Activated CD4-positive, alpha-beta memory T cell treated with anti-CD3 and anti-CD28 coated beads, Interleukin-2, amount 10 ng/mL, durations not matched to agents 7 days and 5 days (primary cell): ENCODE measurements around the gene ZNF827. TPM values are rescaled to one million over a fixed set of nuclear protein-coding genes. Genes with fewer than 3 reads are reported as not detected.
A peak's percentile ranks its signal among the peaks of the same experiment; 100 is the strongest.

ENCODE experiments used
- CTCF ChIA-PET: fragments of 350-600 bp; sonication (Branson Sonifier 250); formaldehyde crosslinking; loops from one replicate; lab custom pipeline; 2021; ENCODE audit warnings: antibody characterized with exemption, inconsistent platforms; lab: Charles Lee
- POLR2A ChIA-PET: fragments of 350-600 bp; sonication (Branson Sonifier 250); formaldehyde crosslinking; loops from one replicate; lab custom pipeline; 2021; ENCODE audit warnings: antibody characterized with exemption; lab: Charles Lee
- DNase-seq: peaks from one replicate; pipeline ENCODE4 v3.0.0-alpha.2; 2020
- H3K27ac Mint-ChIP-seq: one replicate; pipeline ENCODE4 v1.8.0; 2021; ENCODE audit warnings: mild to moderate bottlenecking, mixed read lengths
- H3K27me3 Mint-ChIP-seq: one replicate; pipeline ENCODE4 v1.8.0; 2021; ENCODE audit warnings: mixed read lengths
- H3K36me3 Mint-ChIP-seq: one replicate; pipeline ENCODE4 v1.8.0; 2021; ENCODE audit warnings: low read depth, mixed read lengths
- H3K4me1 Mint-ChIP-seq: one replicate; pipeline ENCODE4 v1.8.0; 2021; ENCODE audit warnings: mixed read lengths
- H3K4me3 Mint-ChIP-seq: one replicate; pipeline ENCODE4 v1.8.0; 2021; ENCODE audit warnings: mild to moderate bottlenecking, mixed read lengths
- H3K9me3 Mint-ChIP-seq: one replicate; pipeline ENCODE4 v1.8.0; 2021; ENCODE audit warnings: mixed read lengths
- total RNA-seq, 2 experiments: library from RNA; stranded (reverse); gene quantifications; one replicate each; pipeline ENCODE4 v1.2.3, GENCODE V29; 2021

Gene ZNF827
- total RNA-seq, 2 experiments from 2014 or later = 7.9 to 10.3 TPM

DNA sequence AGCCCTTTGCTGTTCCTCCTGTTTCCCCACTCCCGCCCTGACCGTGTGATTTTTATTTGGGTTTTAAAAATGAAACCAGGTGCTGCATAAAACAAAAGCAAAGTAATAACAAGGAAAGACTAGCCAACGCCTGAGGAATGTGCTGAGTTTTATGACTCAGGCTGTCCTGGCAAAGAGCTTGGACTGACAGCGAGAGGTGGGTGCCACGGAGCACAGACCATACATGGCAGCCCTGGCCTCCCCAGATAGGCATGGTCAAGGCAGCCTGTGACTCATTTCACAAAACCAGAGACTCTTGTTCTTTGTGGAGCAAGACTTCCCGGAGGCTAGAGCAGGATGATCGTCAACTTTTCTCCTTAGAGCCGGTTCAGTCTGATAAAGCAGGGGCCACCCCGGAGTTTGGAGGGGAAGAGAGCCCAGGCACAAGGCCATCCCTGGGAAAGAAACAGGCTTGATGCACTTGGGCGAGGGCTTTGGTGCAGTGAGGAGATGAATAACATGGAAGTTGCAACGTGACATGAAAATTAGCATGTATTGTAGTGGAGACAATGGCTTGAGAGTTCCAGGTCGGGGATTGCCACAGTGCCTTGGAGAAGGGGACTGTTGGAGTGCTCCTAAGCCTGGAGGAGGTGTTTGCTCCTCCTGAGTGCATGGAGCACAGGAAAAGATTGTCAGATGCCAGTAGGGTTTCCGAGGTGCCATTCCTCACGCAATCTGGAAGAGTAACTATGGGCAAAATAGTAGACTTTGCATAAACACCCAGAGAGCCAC lies 203.9 kb downstream of the ZNF827 start:
- Mint-ChIP-seq H3K4me1 (peaks cover 27% of the 10 kb centered on the region), H3K9me3 (no peaks in the 10 kb centered on the region), H3K27me3 (peaks cover 6% of the 10 kb centered on the region), H3K36me3 (no peaks in the 10 kb centered on the region), H3K27ac (no peak overlapping the region), H3K4me3 (no peak overlapping the region)
- DNase-seq = no peak
- CTCF ChIA-PET = no interaction called here
- POLR2A ChIA-PET = no interaction called here

DNA sequence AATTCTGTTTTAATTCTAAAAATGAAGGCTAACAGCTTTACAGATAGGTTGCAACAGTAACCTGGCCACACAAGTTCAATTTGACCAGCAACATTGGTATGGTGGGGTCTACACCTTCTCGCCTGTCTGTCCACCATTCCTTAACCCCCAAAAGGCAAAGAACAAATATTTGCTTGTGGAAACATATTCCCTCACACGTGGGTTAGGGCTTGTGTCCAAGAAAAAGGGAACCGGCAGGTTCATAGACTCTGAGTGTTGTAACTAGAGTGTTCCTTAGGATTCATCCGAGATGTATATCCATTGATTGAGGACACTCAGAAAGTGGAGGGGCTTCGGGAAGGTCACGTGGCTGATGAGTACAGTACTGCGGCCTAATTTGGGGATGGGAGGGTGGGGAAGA lies 204.6 kb downstream of the ZNF827 start:
- ChIA-PET POLR2A (no interaction called here), CTCF (no interaction called here)
- Mint-ChIP-seq H3K36me3 (no peaks in the 10 kb centered on the region), H3K27ac (peak overlapping the region; percentile 6), H3K4me3 (peak overlapping the region; percentile 17), H3K9me3 (no peaks in the 10 kb centered on the region), H3K4me1 (peaks cover 27% of the 10 kb centered on the region), H3K27me3 (peaks cover 10% of the 10 kb centered on the region)
- no peak for DNase-seq

DNA sequence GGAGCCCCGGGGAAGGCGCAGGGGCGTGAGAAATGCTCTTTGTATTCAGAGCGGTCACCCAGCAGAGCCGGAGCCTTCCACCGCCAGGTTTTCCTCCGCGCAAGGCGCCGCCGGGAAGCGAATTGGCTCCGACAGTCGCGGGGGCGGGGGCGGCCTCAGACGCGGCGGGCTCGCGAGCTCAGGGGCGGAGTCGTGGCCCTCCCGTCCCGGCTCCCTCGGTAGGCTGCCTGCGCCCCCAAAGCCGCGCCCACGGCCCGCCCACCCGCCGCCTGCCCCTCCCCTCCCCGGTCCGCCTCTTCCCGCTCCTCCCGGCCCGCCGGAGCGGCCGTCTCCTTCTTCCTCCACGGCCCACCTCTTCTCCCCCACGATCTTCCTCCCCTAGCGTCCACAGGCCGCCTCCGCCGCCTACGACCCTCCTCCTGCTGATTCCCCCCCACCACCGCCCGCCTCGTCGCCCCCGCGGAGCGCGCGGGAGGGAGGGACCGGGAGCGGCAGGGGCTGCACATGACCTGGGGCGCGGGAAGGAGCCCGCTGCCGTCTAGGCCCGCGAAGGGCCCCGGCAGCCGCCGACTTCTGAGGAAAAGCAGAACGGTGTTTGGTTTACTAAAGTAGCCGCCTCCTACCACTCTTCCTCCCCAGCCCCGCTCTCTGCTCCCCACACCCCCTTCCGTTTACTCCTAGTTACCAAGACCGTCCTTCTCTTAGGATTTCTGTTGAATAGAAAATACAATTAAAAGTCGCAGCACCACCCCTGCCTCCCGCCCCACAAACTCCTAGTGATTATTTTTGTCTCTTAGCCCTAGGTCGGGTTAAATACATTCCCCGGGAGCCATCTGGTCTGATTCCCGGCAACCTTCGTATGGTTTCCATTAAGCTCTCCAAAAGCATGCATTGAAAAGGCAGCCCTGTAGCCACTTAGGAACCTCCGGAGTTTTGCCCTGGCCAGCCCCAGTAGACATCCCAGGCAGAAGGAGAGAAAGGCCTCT lies 205.4 kb downstream of the ZNF827 start:
- Mint-ChIP-seq H3K27me3 (peaks cover 10% of the 10 kb centered on the region), H3K36me3 (no peaks in the 10 kb centered on the region), H3K4me3 (peak overlapping the region; percentile 70), H3K9me3 (no peaks in the 10 kb centered on the region), H3K27ac (peak overlapping the region; percentile 35), H3K4me1 (peaks cover 27% of the 10 kb centered on the region)
- ChIA-PET POLR2A (no interaction called here), CTCF (no interaction called here)
- peak; percentile 85 for DNase-seq

DNA sequence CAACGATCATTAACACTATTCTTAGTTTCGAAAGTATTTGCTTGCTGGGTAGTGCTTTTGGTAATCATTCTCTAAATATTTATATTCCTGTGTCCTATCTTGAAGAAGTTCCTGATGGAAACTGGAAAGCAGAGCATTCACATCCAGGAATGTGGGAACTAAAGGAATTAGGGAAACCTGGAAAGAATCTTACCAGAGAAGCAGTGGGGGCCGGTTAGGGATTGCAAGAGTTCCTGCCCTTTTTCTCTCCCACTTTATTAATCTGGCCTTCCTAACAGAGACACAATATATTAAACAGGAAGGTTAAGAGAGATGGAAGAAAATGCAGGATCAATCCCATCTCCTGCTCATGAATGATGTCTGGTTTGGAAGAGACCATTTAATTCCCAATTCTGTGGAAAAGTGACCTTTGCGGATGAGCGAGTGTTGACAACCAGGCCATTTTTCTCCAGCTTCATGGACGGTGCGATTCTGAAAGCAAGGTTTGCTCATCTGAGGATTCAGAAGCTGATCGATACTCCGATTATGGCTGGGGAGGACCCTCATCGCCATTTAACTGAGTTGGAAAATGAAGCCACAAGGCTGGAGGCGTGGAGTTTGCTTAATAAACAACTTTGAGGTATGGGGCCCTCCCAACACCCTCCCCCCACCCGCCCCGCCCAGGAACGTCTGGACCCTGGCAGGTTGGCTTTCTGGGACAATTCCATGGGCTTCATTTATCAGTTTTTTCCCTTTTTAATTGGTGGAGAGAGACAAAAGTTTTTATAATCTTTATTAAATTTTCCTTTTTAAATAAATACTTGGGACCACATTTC lies 206.4 kb downstream of the ZNF827 start:
- H3K27me3 Mint-ChIP-seq = peaks cover 10% of the 10 kb centered on the region
- H3K4me1 Mint-ChIP-seq = peaks cover 27% of the 10 kb centered on the region
- H3K4me3 Mint-ChIP-seq = peak overlapping the region; percentile 70
- ChIA-PET POLR2A (no interaction called here), CTCF (no interaction called here)
- no peaks in the 10 kb centered on the region for H3K36me3 Mint-ChIP-seq
- no peak for DNase-seq
- no peak overlapping the region for H3K27ac Mint-ChIP-seq
- H3K9me3 Mint-ChIP-seq = no peaks in the 10 kb centered on the region

DNA sequence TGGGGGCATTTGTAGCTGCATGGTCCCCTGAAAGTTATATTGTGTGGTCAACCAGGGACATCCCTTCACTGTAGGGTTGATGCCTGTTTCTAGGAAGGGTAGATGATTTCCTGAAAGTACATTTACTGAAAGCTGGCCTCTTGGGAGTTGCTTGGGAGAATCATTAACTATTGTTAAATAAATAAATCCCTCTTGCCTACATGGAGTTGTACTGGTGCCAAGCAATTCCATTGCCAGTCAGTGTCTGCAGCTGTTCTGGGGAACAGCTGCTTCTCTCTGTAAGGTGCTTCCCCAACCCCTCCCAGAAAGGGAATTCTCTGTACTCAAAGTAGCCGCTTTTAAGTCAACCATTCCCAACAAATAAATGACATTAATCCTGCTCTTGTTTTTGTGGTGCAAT lies 207.6 kb downstream of the ZNF827 start:
- Mint-ChIP-seq H3K36me3 (no peaks in the 10 kb centered on the region), H3K4me3 (no peak overlapping the region), H3K9me3 (no peaks in the 10 kb centered on the region), H3K27me3 (peaks cover 10% of the 10 kb centered on the region), H3K27ac (no peak overlapping the region), H3K4me1 (peaks cover 27% of the 10 kb centered on the region)
- ChIA-PET POLR2A (no interaction called here), CTCF (no interaction called here)
- DNase-seq = no peak

DNA sequence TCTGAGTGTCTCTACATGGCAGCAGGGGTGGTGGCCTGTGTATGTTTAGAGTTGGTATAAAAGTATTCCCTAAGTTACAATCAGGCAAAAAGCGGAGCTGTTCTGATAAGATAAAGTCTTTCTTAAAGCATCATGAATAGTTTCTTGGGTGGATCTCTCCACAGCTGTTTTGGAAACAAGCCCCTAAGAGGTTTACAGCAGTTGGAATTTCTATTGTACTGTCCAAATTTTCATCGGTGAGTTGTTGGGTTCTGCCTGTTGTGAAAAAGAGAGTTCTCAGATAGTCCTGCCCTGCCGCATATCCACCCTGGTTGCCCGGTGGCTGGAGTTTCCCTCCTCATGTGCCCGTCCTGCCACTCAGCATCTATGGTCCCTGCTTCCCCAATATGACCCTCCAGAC lies 208.6 kb downstream of the ZNF827 start:
- H3K36me3 Mint-ChIP-seq = no peaks in the 10 kb centered on the region
- H3K4me3 Mint-ChIP-seq = no peak overlapping the region
- ChIA-PET CTCF (no interaction called here), POLR2A (no interaction called here)
- DNase-seq = no peak
- no peak overlapping the region for H3K27ac Mint-ChIP-seq
- H3K27me3 Mint-ChIP-seq = peaks cover 10% of the 10 kb centered on the region
- no peaks in the 10 kb centered on the region for H3K9me3 Mint-ChIP-seq
- peaks cover 25% of the 10 kb centered on the region for H3K4me1 Mint-ChIP-seq

DNA sequence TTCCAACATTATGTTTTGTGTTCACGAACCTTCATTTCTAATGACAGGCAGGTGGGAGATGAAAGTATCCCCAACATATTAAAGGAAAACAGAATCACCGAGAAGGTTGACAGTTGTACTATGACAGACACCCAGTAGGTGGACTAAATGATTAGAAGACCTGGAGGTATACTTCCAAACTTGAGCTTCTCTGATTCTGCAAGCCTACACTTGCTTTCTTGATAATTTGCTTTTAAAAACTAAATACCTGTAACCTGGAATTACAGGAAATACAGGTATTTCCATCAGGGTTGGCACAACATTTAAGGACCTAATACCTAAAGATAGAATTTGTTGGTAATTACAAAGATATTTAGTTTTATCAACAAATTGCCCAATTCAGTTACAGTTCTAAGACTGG lies 215.3 kb downstream of the ZNF827 start:
- ChIA-PET POLR2A (no interaction called here), CTCF (no interaction called here)

DNA sequence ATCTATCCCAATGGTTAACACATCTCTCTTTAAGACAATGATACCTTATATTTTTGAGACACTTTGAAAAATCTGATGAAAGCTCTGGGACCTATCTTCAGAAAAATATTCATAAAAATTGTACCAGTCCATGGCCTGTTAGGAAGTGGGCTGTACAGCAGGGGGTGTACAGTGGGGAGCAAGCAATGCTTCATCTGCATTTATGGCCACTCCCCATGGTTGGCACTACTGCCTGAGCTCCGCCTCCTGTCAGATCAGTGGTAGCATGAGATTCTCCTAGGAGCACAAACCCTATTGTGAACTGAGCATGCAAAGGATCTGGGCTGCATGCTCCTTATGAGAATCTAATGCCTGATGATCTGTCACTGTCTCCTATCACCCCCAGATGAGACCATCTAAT lies 216.1 kb downstream of the ZNF827 start:
- Mint-ChIP-seq H3K27me3 (peaks cover 6% of the 10 kb centered on the region), H3K9me3 (no peaks in the 10 kb centered on the region), H3K4me1 (peaks cover 14% of the 10 kb centered on the region), H3K36me3 (no peaks in the 10 kb centered on the region), H3K27ac (no peak overlapping the region), H3K4me3 (no peak overlapping the region)
- ChIA-PET POLR2A (no interaction called here), CTCF (no interaction called here)
- DNase-seq = no peak

More for the DNA sequence above, 215.3 kb downstream of the ZNF827 start:
- DNase-seq = no peak
- no peak overlapping the region for H3K27ac Mint-ChIP-seq
- H3K4me3 Mint-ChIP-seq = no peak overlapping the region
- no peaks in the 10 kb centered on the region for H3K9me3 Mint-ChIP-seq
- H3K36me3 Mint-ChIP-seq = no peaks in the 10 kb centered on the region
- peaks cover 14% of the 10 kb centered on the region for H3K4me1 Mint-ChIP-seq
- H3K27me3 Mint-ChIP-seq = no peaks in the 10 kb centered on the region

DNA sequence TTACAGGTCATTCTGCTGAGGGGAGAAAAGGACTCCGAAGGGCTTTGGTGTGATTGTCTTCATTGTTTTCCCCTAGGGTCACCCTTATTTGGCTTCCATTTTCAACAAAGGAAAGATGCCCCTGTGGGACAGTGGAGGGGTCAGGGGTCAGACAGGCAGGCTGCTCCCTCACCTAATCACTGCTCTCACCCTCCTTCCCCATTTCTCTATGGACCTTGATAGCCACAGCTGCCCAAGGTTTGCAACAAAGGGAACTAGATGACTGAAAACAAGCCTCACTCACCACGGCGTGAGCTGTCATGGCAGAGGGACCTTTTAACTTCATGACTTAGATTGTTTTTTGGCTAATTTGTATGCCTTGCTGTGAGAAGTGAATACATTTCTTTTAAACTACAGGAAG lies 218.0 kb downstream of the ZNF827 start:
- no peak overlapping the region for H3K4me3 Mint-ChIP-seq
- no peaks in the 10 kb centered on the region for H3K36me3 Mint-ChIP-seq
- POLR2A ChIA-PET = interaction anchor here (1.5 kb wide), 1 partner anchor 218 kb away, joined by 4 read pairs; the partner anchor contains the start of gene ZNF827
- no peak overlapping the region for H3K27ac Mint-ChIP-seq
- CTCF ChIA-PET = interaction anchor here (0.6 kb wide), 1 partner anchor 225 kb away, joined by 4 read pairs; no protein-coding TSS in a partner anchor
- peaks cover 8% of the 10 kb centered on the region for H3K27me3 Mint-ChIP-seq
- H3K4me1 Mint-ChIP-seq = peaks cover 14% of the 10 kb centered on the region
- no peaks in the 10 kb centered on the region for H3K9me3 Mint-ChIP-seq
- no peak for DNase-seq

DNA sequence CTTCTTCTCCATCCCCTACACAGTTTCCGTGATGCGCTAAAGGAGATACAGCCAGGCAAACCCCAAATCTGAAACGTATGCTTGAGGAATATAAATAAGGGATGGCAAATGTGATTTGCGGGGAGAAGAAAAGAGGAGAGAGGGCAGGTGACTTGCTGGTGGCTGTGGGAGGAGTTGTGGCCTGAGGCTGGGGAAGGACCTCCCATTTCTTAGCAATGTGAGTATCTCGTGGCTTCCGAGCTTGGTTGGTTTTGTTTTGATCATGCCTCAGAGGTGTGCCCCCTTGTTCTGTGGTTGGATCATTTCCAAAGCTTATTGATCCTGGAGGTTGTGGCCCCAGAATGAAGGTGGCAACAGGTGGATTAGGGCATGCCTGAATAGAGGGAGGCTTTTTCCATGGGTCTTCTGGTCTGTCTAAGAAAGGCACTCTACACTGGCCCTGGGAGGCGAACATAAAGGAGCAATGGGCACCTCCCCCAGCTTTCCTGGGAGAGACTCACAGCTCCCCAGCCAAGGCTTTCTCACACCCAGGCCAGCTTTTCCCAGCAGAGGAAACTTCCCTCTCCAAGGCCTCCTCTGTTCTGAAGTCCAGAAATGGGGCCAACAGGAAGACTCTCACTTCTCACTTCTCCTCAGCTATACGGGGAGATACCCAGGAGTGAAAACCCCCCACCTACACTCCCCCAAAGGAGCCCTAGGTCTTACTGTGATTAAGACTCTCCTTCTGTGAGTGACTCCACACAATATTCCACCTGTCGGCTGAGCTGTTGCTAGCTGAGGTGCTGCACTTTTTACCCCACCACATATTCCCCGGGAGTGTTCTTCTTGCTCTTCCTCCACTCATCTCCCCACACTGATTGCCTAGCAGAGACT lies 218.6 kb downstream of the ZNF827 start:
- CTCF ChIA-PET = no interaction called here

DNA sequence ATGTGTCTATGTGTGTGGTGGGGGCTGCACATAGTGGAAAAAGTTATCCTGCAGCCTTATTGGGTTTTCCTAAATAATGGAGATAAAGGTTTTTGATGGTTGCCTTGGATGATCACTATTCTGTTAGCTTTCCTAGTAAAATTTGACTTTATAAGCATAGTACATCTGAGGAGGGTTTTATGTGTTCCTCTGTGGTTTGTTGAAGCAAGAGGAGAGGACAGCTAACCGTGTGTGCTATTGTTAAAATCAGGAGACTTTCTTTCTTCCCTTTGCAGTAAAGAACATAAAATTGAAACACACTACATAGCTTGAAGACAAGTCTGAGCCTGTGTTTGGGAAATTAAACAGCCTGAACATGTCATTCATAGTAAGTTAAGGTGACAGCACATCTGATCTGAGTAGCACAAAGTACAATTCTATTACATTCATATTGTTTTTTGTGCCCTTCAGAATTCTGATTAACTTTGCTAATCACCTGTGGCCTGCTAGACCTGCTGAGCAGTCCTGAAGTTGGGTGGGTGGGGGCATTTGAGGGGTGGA lies 221.9 kb downstream of the ZNF827 start:
- no peaks in the 10 kb centered on the region for H3K36me3 Mint-ChIP-seq
- no peak for DNase-seq
- no peak overlapping the region for H3K27ac Mint-ChIP-seq
- no peak overlapping the region for H3K4me3 Mint-ChIP-seq
- POLR2A ChIA-PET = no interaction called here
- CTCF ChIA-PET = interaction anchor here (0.6 kb wide), 1 partner anchor 1636 kb away, joined by 3 read pairs; no protein-coding TSS in a partner anchor
- H3K9me3 Mint-ChIP-seq = no peaks in the 10 kb centered on the region
- H3K27me3 Mint-ChIP-seq = peaks cover 8% of the 10 kb centered on the region
- peaks cover 14% of the 10 kb centered on the region for H3K4me1 Mint-ChIP-seq

More for the DNA sequence above, 218.6 kb downstream of the ZNF827 start:
- POLR2A ChIA-PET = interaction anchor here (1.5 kb wide), 1 partner anchor 219 kb away, joined by 4 read pairs; the partner anchor contains the start of gene ZNF827
- Mint-ChIP-seq H3K27ac (no peak overlapping the region), H3K36me3 (no peaks in the 10 kb centered on the region), H3K4me3 (peak overlapping the region; percentile 3), H3K9me3 (no peaks in the 10 kb centered on the region), H3K27me3 (peaks cover 8% of the 10 kb centered on the region), H3K4me1 (peaks cover 14% of the 10 kb centered on the region)
- DNase-seq = peak; percentile 34
